Mesothelial cell of epicardium (in vitro differentiated cells): ENCODE results near the gene GBP3. TPM values are rescaled to one million over a fixed set of nuclear protein-coding genes. Genes with fewer than 3 reads are reported as not detected.
"Not testable (repeated sequence)": the region's sequence is repeated elsewhere in the genome, so short reads cannot be mapped to it uniquely, and the experiment has no call there.

Experiments
- DNase-seq, 2 experiments: peaks; one replicate each; pipeline ENCODE4 v3.0.0; 2021; ENCODE audit warnings: low spot score in 2 of 2; ENCODE audit not compliant: unreplicated experiment in 2 of 2
- H3K27ac Mint-ChIP-seq: 2 replicates; pipeline ENCODE4 v1.8.0; 2021; ENCODE audit warnings: mixed read lengths
- H3K27me3 Mint-ChIP-seq: 2 replicates; pipeline ENCODE4 v1.8.0; 2021; ENCODE audit warnings: low read depth, mixed read lengths
- H3K36me3 Mint-ChIP-seq: 2 replicates; pipeline ENCODE4 v1.8.0; 2021; ENCODE audit warnings: mixed read lengths
- H3K4me1 Mint-ChIP-seq: 2 replicates; pipeline ENCODE4 v1.8.0; 2021; ENCODE audit warnings: mixed read lengths
- H3K4me3 Mint-ChIP-seq: 2 replicates; pipeline ENCODE4 v1.8.0; 2021; ENCODE audit warnings: mild to moderate bottlenecking, moderate library complexity, mixed read lengths
- H3K9me3 Mint-ChIP-seq: 2 replicates; pipeline ENCODE4 v1.8.0; 2021; ENCODE audit warnings: mixed read lengths
- CTCF ChIP-seq: fragments of 200-600 bp; sonication (generic); IDR thresholded peaks from one replicate; pipeline ENCODE4 v1.5.0; 2021; ENCODE audit warnings: antibody characterized with exemption; ENCODE audit not compliant: unreplicated experiment
- total RNA-seq: library from RNA; stranded (reverse); gene quantifications from 3 replicates; pipeline ENCODE4 v1.2.1, GENCODE V29; 2021

The GBP3 gene
- total RNA-seq, 1 donor from 2014 or later: 6.6 TPM

- DNase-seq: no peak
- H3K4me1 Mint-ChIP-seq: peaks cover 36% of the 10 kb centered on the region
- peaks cover 11% of the 10 kb centered on the region for H3K9me3 Mint-ChIP-seq
- peaks cover 4% of the 10 kb centered on the region for H3K36me3 Mint-ChIP-seq
- H3K27me3 Mint-ChIP-seq: no peaks in the 10 kb centered on the region
- H3K27ac Mint-ChIP-seq: peak overlapping the region; percentile 88
- H3K4me3 Mint-ChIP-seq: peak overlapping the region; percentile 43
- no peak for TF ChIP-seq CTCF
Observed at GRCh38 chr1:89023026-89023425, 360 bp upstream of the GBP3 start.

- H3K27me3 Mint-ChIP-seq, H3K9me3 Mint-ChIP-seq, DNase-seq: not testable (repeated sequence)
- Mint-ChIP-seq H3K36me3 (peaks cover 12% of the 10 kb centered on the region), H3K4me3 (peak overlapping the region; percentile 47), H3K27ac (peak overlapping the region; percentile 83), H3K4me1 (peaks cover 45% of the 10 kb centered on the region)
Observed at GRCh38 chr1:89018318-89018717, 4.3 kb downstream of the GBP3 start.

GRCh38 chr1:89008511-89008910 lies 14.2 kb downstream of the GBP3 start:
- DNase-seq: no peak
- TF ChIP-seq CTCF: no peak
- Mint-ChIP-seq H3K27ac (no peak overlapping the region), H3K27me3 (no peaks in the 10 kb centered on the region), H3K4me3 (no peak overlapping the region), H3K9me3 (peaks cover 7% of the 10 kb centered on the region), H3K4me1 (no peaks in the 10 kb centered on the region), H3K36me3 (peaks cover 25% of the 10 kb centered on the region)

- Mint-ChIP-seq H3K27me3 (no peaks in the 10 kb centered on the region), H3K9me3 (peaks cover 12% of the 10 kb centered on the region), H3K27ac (no peak overlapping the region), H3K36me3 (peaks cover 28% of the 10 kb centered on the region), H3K4me3 (no peak overlapping the region), H3K4me1 (peaks cover 3% of the 10 kb centered on the region)
- TF ChIP-seq CTCF: no peak
- DNase-seq: no peak
Observed at GRCh38 chr1:89005286-89006151, 17.1 kb downstream of the GBP3 start.

DNA sequence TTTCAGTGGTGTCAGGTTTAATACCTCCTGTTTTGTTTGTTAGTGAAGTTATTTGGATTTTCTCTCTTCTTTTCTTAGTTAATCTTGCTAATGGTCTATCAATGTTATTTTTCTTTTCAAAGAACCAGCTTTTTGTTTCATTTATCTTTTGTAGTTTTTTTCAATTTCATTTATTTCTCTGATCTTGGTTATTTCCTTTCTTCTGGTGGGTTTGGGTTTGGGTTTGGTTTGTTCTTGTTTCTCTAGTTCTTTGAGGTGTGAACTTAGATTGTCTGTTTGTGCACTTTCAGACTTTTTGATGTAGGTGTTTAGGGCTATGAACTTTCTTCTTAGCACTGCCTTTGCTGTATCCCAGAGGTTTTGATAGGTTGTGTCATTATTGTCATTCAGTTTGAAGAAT lies 20.5 kb downstream of the GBP3 start:
- not testable (repeated sequence) for DNase-seq, H3K4me1 Mint-ChIP-seq, H3K4me3 Mint-ChIP-seq, H3K27ac Mint-ChIP-seq, H3K27me3 Mint-ChIP-seq
- peaks cover 23% of the 10 kb centered on the region for H3K36me3 Mint-ChIP-seq
- H3K9me3 Mint-ChIP-seq: peaks cover 12% of the 10 kb centered on the region

DNA sequence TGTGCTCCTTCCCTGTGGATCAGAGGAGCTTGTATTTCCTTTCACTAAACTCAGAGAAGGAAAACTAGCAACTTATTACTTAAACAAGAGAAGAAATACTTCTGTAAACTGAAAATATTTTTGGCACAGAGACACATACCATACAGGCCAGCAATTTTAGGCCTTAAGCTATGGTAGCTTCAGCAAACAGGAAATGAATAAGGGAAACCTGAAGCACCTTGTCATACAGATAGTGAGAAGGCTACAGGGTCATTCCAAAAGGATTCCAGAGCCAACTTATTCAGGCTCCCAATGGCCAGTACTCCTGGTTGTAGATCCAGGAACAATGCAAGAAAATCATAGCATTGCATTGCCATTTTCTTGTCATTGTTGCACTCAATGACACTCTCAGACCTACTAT lies 21.2 kb downstream of the GBP3 start:
- Mint-ChIP-seq H3K27ac (no peak overlapping the region), H3K4me3 (no peak overlapping the region), H3K9me3 (peaks cover 12% of the 10 kb centered on the region), H3K36me3 (peaks cover 23% of the 10 kb centered on the region), H3K27me3 (no peaks in the 10 kb centered on the region), H3K4me1 (peaks cover 7% of the 10 kb centered on the region)
- no peak for DNase-seq
- no peak for TF ChIP-seq CTCF
